GM18873 (cell line): ENCODE results near the gene PFDN5.
"Not testable (repeated sequence)": the region's sequence is repeated elsewhere in the genome, so short reads cannot be mapped to it uniquely, and the experiment has no call there.

ENCODE experiments used
- ATAC-seq: cut with Tn5 transposase; IDR thresholded peaks from one replicate; pipeline ENCODE4 v1.9.1; 2021; ENCODE audit warnings: mild to moderate bottlenecking, moderate library complexity, moderate number of reproducible peaks; ENCODE audit not compliant: unreplicated experiment, low FRiP score

The PFDN5 gene

DNA sequence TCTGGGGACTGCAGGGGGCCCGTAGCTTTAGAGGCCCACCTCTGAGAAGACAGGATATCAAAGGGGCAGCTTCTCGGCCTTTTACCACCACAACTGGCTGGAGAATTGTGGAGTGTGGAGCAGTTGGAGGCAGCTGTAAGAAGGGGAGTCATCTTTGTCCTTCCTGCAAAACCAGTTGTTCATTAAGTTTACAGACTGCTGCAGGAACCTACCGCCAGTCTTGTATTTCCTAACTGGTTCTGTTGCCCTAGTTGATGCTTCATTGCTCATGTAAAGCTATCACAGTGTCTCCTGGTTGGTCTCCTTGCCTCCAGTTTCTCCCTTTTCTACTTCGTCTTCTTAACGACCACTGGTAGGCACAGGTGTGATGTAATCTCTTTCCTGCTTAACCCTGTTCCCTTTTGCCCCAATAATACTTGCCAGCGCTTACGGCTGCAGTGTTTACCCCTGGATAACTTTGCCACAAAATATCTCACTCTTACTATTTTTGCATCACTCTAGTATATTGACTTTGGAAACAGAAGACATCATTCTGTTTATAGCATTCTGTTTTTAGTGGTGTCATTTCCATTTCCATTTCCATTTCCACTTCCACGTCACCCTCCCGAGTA is 15.3 kb upstream of the PFDN5 start:
- no peak for ATAC-seq

DNA sequence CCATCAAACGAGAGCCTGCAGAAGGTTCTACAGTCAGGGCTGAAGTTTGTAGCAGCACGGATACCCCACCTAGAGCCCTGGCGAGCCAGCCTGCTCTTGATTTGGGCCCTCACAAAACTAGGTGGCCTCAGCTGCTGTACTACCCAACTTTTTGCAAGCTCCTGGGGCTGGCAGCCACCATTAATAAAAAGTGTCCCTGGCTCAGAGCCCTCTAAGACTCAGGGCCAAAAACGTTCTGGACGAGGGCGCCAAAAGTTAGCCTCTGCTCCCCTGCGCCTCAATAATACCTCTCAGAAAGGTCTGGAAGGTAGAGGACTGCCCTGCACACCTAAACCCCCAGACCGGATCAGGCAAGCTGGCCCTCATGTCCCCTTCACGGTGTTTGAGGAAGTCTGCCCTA is 8.9 kb upstream of the PFDN5 start:
- ATAC-seq: no peak

DNA sequence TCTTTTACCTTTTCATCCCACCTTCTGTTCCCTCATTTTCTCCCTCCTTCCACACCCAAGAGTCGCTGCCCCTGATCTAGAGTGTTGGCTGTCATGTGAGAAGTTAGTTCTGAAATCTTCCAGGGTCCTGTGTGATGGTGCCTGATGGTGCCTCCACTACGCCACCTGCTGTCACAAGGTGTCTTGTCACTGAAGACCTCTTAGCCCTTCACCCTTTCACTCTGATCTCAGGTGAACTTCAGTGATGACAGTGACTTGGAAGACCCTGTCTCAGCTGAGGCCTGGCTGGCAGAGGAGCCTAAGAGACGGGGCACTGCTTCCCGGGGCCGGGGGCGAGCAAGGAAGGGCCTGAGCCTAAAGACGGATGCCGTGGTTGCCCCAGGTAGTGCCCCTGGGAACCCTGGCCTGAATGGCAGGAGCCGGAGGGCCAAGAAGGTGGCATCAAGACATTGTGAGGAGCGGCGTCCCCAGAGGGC is 7.6 kb upstream of the PFDN5 start:
- ATAC-seq: no peak

DNA sequence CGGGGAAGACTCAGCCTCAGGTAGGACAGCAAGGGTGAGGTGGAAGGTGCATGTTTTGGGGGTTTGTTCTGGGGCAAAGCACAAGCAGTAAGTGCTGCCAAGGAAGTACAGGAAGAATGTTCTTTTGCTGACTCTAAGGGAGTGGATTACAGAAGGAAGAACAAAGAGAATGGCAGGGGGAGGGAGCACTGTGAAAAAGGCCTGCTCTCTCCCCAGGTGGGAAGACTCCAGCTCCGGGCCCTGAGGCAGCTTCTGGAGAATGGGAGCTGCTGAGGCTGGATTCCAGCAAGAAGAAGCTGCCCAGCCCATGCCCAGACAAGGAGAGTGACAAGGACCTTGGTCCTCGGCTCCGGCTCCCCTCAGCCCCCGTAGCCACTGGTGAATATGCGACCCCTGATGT is 7.0 kb upstream of the PFDN5 start:
- no peak for ATAC-seq

DNA sequence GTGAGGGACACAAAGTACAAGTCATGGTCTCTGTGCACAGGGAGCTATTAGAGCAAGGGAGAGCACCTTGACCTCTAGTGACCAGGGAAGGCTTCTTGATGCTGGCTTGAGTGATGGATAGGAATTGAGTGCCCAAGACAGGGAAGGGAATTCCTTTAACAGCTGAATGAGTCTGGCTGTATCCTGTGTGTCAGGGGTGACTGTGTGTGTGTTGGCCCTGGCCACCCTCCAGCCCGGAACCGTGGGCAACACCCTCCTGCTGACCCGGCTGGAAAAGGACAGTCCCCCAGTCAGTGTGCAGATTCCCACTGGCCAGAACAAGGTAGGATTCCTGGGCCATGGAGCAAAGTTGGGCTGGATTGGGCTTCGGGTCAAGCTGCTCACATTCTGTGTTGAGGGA is 5.5 kb upstream of the PFDN5 start:
- ATAC-seq: no peak

DNA sequence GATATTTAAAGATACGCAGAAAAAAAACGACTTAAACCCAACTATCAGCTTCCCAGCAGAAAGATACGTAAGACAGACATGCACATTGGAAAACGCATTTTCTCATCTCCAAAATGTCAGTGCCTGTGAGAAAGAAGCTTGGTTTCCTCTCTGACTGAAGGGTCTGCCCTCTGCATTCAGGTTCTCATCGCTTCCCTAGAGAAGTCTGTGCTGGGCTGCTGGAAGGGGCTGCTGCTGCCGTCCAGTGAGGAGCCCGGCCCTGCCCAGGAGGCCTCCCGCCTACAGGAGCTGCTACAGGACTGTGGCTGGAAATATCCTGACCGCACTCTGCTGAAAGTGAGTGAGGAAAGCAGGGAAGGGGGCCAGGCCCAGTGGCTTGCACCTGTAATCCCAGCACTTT is 4.7 kb upstream of the PFDN5 start:
- ATAC-seq: no peak

DNA sequence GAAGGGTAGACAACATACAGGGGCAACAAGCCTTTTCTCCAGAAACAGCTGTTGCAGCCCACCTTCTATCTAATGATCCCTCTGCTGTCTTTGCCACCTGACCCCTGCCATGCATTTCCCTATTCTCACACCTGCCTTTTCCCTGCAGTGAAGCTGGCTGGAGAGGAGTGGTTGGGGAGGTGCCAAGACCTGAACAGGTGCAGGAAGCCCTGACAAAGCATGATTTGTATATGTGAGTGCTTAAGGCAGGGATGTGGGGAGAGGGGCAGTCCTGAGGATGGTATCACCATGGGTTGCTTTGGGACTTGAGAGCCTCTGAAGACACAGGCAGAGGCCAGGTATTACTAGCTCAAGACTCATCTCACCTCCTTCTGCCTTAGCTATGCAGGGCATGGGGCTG is 2.9 kb upstream of the PFDN5 start:
- ATAC-seq: no peak

DNA sequence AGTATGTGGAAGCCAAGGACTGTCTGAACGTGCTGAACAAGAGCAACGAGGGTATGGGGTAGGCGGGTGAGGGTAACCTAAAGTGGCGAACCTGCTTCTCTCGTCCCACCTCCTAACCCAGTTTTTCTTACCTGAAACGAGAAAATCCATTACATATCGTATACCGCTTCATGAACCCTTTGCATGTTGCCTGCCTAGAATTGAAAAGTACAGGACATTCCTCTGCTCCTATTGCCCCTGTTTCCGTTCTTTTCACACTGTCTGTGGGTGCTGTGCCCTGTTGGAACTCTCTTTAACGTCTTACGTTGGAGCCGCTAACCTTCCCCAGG is 513 bp downstream of the PFDN5 start:
- ATAC-seq: no peak

DNA sequence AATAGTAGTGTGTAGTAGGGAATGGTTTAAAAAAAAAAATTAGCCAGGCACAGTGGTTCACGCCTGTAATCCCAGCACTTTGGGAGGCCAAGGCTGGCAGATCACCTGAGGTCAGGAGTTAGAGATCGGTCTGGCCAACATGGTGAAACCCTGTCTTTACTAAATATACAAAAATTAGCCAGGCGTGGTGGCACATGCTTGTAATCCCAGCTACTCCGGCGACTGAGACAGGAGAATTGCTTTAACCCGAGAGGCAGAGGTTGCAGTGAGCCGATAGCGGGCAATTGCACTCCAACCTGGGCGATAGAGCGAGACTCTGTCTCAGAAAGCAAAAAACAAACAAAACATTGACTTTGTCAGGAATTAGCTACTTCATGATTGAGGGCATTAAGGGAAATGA is 1.8 kb downstream of the PFDN5 start:
- not testable (repeated sequence) for ATAC-seq

DNA sequence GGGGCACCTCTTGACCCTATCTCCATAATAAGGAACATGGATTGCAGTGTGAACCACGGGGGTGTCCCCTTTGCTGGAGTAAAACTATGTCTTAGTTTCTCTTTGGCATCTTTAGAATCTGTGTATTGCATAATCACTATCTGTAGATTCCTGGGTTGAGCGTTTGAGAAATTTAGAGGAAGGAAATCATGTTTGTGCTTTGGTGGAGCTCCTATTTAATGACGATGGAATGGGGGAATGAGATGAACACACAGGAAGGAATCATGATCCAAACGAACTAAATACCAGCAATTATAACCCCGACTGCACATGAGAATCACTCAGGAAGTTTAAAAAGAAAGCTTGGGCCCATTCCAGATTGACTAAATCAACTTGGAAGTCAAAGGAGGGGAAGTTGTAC is 2.8 kb downstream of the PFDN5 start:
- ATAC-seq: no peak

DNA sequence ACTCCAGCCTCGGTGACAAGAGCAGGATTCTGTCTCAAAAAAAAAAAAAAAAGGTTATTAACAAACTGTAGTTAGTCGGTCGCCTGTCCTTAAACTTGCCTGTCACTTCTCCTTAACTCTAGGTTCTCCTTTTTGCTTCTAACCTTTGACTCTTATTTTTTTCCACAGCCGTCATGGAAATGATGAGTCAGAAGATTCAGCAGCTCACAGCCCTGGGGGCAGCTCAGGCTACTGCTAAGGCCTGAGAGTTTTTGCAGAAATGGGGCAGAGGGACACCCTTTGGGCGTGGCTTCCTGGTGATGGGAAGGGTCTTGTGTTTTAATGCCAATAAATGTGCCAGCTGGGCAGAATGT is 3.7 kb downstream of the PFDN5 start:
- no peak for ATAC-seq

DNA sequence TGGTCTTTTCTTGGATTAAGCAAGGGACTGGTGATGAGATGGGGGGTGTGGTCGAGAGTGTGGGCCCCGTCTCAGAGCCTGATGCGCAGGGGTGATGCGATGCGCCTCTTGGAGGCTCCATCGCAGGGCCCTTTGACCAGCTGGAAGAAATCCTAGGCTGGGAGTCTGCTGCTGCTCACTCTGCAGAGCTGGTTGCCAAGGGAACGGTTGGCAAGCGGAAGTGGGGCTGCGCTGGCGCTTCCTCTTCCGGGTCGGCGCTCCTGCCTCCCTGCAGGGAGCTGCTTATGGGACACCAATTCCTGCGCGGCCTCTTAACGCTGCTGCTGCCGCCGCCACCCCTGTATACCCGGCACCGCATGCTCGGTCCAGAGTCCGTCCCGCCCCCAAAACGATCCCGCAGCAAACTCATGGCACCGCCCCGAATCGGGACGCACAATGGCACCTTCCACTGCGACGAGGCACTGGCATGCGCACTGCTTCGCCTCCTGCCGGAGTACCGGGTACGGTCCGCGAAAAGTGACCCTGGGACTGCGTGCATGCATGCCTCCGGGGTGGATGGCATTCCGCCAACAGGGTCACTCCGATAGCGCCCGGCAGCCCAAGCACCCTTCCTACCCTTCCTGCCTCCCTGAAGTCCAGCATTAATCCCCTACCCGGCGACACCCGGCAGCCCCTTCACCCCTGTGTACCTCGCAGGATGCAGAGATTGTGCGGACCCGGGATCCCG is 4.3 kb downstream of the PFDN5 start, which contains the start of gene MYG1:
Gene MYG1, plus strand, starts transcription at position 242 of the 727 bp plus-strand sequence. Its CDS starts 43 bp downstream, at position 285.
- peak; percentile 56 for ATAC-seq

DNA sequence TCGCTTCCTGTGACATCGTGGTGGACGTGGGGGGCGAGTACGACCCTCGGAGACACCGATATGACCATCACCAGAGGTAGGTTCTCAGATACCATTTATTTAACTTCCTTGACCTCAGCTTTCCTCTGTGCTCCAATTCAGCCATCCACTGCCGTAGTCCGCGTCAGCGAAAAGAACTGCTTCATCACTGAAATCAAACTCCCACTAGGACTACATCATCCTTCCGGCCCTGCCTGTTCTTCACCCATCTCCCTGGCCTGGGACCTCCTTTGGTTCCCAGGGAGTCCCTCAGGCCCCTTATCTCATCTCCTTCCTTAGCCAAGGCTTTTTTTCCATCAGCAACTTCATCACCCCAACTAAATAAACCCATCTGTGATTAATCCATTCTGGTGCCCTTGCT is 4.8 kb downstream of the PFDN5 start:
- no peak for ATAC-seq

DNA sequence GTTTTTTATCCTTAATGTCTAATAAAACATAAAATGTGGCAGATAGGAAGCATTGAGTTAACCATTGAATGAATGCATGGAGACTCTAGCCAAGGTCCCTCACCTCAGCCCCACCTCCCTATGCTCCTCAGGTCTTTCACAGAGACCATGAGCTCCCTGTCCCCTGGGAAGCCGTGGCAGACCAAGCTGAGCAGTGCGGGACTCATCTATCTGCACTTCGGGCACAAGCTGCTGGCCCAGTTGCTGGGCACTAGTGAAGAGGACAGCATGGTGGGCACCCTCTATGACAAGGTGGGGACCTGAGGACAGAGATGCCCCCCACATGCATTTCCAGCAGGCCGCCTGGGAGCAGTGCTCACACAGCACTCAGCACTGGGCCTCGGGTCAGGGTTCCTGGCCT is 7.6 kb downstream of the PFDN5 start:
- ATAC-seq: no peak

DNA sequence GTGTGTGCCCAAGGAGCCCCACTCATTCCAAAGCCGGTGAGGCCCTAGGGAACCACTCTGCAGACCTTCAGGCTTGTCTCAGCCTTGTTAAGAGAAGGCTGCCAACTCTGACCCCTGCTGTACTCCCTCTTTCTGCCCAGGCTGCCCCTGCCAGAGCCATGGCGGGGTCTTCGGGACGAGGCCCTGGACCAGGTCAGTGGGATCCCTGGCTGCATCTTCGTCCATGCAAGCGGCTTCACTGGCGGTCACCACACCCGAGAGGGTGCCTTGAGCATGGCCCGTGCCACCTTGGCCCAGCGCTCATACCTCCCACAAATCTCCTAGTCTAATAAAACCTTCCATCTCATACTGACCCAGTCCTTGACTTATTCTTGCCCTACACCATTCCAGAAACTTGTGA is 11.5 kb downstream of the PFDN5 start:
- ATAC-seq: no peak

DNA sequence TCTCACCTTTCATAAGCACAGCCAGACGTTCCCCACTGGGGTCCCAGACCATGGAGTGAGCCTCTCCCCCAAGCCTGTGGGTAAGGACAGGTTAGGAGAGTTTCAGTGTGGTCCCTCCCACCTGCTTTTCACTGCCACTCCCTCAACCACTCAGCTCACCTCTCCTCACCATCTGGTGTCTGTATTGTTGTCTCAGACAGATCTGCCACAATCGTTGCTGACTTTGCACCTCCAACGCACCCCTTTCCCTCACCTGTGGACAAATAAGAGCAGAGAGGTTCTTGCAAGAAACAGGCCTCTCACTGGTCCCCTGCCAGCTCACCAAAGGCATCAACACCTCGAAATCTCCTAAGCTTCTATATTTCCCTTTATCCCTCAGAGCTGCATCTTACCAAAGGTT is 12.9 kb downstream of the PFDN5 start:
- ATAC-seq: no peak

DNA sequence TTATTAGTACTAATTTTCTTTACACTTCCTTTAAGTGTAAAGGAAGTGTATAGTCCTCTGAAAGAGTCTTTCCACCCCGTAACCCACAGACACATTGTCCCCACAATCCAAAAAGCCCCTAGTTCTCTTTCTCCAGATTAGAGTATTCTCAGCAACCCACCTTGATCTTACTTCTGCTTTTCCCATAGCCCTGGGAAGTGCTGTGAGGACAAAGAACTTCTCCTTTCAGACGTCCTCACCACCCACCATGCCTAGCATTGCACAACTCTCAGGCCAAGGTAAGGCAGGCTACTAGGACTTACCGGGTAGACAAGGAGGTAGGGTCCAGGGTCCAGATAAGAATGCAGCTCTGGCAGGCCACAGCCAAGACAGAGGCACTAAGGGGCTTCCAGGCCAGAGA is 18.7 kb downstream of the PFDN5 start:
- ATAC-seq: no peak

DNA sequence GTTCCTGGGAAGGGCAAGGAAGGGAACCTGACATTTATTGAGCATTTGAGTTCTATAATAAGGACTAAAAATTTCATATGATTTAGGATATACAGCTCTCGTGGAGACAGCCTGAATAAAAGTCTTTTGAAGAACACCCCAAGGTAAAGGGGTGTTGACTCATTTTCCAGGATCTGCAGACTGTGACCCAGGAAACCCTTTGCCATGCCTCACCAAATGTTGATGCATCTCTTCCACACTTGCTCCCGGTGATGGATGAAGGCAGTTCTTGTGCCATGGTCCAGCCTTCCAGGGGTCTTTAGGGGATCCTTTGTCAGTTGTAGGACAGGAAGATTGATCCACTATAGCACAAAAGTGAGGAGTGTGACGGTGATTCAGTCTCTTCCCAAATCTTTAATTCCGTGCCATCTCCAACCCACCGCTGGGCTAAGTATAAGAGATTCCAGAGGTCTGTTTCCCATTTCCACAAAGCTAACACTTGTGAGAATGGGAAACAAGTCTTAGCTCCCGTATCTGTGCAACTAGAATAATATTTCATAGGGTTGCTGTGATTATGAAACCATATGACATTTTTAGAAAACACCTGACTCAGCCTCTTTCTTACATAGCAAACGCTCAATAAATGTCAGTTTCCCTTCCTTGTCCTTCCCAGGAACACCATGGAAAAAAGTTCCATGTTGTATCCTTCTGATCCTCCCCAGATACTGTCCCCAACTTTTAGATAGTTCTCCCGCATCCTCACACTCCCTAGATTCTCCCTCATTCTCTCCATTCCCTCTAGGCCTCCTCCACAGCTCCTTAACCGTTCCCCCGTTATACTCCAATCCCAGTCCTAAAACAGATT is 25.2 kb downstream of the PFDN5 start:
- ATAC-seq: no peak

DNA sequence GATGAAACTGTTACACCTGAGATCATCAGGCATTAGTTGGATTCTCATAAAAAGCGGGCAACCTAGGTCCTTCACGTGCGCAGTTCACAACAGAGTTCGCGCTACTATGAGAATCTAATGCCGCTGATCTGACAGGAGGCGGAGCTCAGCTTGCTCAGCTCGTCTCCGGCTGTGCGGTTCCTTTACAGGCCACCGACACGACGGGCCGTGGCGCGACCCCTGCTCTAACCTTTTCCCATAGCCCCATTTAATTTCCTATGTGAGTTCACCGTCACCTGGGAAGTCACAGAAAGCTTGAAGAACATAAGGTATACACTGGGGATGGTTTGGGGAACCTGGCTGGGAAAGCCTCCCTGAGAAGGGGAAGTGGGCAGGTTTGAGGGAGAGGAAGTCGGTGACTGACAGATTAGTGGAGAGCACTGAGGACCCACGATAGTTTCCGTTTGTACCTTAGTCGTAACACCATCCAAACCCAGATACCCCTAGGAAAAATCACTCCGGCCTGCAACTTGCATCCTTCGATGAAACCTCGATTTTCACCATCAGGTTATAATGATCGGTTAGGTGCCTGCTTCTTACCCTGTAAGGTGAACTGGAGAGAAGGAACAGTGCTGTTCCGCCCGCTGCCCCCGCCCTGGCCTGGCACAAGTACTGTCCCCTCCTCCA is 28.9 kb downstream of the PFDN5 start:
- ATAC-seq: peak; percentile 25

DNA sequence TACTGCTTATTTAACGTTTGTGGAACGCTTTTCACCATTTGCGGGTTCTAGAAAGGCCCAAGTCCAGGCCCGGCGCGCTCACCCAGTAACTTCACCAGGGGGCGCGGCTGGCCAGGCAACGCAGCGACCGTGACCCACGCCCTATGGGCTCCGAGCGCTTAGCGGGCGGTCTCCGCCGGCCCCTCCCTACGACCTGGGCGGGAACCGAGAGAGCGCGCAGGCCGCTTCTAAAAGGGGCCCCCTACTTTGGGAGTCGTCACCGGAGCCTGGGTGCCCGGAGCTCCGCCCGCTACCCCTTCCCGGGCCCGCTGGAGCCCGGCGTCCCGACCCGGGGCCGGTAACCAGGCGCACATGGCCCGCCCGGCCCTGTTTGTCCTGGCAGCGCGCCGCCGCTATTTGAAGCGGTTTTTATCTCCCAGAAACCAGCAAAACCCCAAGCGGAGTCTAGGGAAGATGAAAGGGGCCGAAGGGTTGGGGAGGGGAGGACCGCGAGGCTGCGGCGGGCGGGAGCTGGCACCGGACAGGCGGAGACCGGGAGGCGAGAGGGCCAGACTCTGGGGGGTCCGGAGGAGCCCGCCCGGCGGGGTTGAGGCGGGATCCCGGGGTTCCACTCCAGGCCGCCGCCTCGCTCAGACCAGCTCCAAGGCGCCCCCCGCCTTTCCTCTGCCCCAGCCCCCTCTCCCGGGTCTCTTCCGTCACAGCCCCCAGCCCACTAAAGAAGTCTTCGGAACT is 29.6 kb downstream of the PFDN5 start:
- peak; percentile 35 for ATAC-seq
